ENCODE results near the gene AKAP12.

Gene AKAP12

DNA sequence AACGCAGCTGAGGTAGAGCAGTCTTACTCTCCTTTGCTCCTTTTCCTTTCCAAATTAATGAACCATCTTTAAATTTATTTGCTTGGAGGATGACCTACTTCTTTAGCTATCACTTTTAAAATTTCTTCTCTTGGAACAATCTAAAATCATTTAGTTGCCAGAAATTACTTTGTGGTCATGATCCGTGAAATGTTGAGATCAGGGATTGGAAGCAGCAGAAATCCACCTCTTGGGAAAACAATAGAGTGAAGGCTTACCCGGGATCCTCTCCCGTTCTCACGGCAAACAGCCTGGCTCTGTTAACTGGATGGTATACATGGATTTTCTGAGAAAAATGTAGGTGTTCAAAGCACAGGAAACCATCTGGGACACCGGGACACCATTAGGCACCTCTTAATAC lies 7.7 kb downstream of the AKAP12 start:
- H3K4me3 ChIP-seq (ENCODE audit: low read depth, low read length) = no peak overlapping the region
- no peak for DNase-seq (ENCODE audit: low read depth)
- TF ChIP-seq, protein P1, sequence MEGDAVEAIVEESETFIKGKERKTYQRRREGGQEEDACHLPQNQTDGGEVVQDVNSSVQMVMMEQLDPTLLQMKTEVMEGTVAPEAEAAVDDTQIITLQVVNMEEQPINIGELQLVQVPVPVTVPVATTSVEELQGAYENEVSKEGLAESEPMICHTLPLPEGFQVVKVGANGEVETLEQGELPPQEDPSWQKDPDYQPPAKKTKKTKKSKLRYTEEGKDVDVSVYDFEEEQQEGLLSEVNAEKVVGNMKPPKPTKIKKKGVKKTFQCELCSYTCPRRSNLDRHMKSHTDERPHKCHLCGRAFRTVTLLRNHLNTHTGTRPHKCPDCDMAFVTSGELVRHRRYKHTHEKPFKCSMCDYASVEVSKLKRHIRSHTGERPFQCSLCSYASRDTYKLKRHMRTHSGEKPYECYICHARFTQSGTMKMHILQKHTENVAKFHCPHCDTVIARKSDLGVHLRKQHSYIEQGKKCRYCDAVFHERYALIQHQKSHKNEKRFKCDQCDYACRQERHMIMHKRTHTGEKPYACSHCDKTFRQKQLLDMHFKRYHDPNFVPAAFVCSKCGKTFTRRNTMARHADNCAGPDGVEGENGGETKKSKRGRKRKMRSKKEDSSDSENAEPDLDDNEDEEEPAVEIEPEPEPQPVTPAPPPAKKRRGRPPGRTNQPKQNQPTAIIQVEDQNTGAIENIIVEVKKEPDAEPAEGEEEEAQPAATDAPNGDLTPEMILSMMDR (conservative IDR thresholded peaks at IDR 0.05; ENCODE audit: low read depth, low read length) = no peak

- DNase-seq (ENCODE audit: low read depth) = no peak
- no peak overlapping the region for H3K4me3 ChIP-seq (ENCODE audit: low read depth, low read length)
- TF ChIP-seq, protein P1 (conservative IDR thresholded peaks at IDR 0.05; ENCODE audit: low read depth, low read length) = no peak
These were observed 8.5 kb downstream of the AKAP12 start for GRCh38 chr6:151248295-151248694.

GRCh38 chr6:151252634-151253033 lies 12.9 kb downstream of the AKAP12 start:
- DNase-seq (ENCODE audit: low read depth) = no peak
- H3K4me3 ChIP-seq (ENCODE audit: low read depth, low read length) = no peak overlapping the region
- TF ChIP-seq, protein P1 (conservative IDR thresholded peaks at IDR 0.05; ENCODE audit: low read depth, low read length) = no peak

- peak; percentile 82 for DNase-seq (ENCODE audit: low read depth)
- H3K4me3 ChIP-seq (ENCODE audit: low read depth, low read length) = peak overlapping the region; percentile 30
- TF ChIP-seq, protein P1 (conservative IDR thresholded peaks at IDR 0.05; ENCODE audit: low read depth, low read length) = no peak
These were observed 14.8 kb downstream of the AKAP12 start for GRCh38 chr6:151254451-151255081.

DNA sequence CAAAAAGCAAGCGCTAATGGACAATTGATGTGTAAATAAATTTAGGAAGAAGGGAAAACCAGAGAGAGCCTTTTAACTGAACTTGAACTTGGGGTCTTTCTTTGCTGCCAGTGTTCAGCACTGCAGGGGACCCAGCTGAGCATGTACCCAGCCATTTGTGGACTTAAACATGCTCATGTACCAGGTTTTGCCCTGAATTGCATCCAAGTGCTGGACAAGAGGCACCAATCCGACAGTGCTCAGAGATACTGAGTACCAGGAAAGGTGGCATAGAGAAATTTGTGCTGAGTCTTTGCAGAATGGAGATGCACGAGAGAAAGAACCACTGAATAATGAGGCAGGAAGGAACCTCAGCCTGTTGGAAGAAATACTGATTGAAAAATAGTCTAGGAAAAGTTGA lies 16.0 kb downstream of the AKAP12 start:
- H3K4me3 ChIP-seq (ENCODE audit: low read depth, low read length) = no peak overlapping the region
- DNase-seq (ENCODE audit: low read depth) = no peak
- TF ChIP-seq, protein P1 (conservative IDR thresholded peaks at IDR 0.05; ENCODE audit: low read depth, low read length) = no peak

- peak; percentile 53 for DNase-seq (ENCODE audit: low read depth)
- TF ChIP-seq, protein P1 (conservative IDR thresholded peaks at IDR 0.05; ENCODE audit: low read depth, low read length) = no peak
- H3K4me3 ChIP-seq (ENCODE audit: low read depth, low read length) = no peak overlapping the region
These were observed 18.2 kb downstream of the AKAP12 start for GRCh38 chr6:151257985-151258445.

DNA sequence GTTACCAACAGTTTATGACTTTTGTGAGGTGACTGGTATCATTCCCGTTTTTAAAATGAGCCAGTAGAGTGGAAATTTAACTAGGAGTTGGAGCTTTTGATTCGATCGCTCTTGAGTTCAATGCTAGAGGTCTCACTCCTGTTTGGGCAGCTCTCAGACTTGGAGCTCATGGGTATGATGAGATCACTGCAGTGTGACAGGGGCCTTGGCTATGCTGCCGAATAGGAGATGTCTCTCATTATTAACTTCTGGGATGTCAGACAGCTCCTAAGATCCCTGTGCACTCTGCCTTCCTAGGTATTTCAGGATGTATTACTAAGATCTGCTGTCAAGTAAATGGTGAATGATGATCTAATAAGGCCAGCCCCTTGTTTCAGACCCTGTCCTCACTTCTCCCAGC lies 20.4 kb downstream of the AKAP12 start:
- DNase-seq (ENCODE audit: low read depth) = no peak
- TF ChIP-seq, protein P1 (conservative IDR thresholded peaks at IDR 0.05; ENCODE audit: low read depth, low read length) = no peak
- no peak overlapping the region for H3K4me3 ChIP-seq (ENCODE audit: low read depth, low read length)

All from choroid plexus epithelial cell (primary cell).